Measurements from ENCODE around the gene GPI.

GRCh38 chr19:34317311-34317927 lies 47.6 kb upstream of the GPI start:
- TF ChIP-seq, protein P1, sequence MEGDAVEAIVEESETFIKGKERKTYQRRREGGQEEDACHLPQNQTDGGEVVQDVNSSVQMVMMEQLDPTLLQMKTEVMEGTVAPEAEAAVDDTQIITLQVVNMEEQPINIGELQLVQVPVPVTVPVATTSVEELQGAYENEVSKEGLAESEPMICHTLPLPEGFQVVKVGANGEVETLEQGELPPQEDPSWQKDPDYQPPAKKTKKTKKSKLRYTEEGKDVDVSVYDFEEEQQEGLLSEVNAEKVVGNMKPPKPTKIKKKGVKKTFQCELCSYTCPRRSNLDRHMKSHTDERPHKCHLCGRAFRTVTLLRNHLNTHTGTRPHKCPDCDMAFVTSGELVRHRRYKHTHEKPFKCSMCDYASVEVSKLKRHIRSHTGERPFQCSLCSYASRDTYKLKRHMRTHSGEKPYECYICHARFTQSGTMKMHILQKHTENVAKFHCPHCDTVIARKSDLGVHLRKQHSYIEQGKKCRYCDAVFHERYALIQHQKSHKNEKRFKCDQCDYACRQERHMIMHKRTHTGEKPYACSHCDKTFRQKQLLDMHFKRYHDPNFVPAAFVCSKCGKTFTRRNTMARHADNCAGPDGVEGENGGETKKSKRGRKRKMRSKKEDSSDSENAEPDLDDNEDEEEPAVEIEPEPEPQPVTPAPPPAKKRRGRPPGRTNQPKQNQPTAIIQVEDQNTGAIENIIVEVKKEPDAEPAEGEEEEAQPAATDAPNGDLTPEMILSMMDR (IDR thresholded peaks at IDR 0.05): no peak
- no peak for TF ChIP-seq POLR2A (IDR thresholded peaks at IDR 0.05)
